ENCODE results near the gene ABHD1. TPM values are rescaled to one million over a fixed set of nuclear protein-coding genes. Genes with fewer than 3 reads are reported as not detected.

The ABHD1 gene
- total and polyA plus RNA-seq, 9 donors: 0.86 to 2.4 (median 1.5) TPM; not detected in 2

DNA sequence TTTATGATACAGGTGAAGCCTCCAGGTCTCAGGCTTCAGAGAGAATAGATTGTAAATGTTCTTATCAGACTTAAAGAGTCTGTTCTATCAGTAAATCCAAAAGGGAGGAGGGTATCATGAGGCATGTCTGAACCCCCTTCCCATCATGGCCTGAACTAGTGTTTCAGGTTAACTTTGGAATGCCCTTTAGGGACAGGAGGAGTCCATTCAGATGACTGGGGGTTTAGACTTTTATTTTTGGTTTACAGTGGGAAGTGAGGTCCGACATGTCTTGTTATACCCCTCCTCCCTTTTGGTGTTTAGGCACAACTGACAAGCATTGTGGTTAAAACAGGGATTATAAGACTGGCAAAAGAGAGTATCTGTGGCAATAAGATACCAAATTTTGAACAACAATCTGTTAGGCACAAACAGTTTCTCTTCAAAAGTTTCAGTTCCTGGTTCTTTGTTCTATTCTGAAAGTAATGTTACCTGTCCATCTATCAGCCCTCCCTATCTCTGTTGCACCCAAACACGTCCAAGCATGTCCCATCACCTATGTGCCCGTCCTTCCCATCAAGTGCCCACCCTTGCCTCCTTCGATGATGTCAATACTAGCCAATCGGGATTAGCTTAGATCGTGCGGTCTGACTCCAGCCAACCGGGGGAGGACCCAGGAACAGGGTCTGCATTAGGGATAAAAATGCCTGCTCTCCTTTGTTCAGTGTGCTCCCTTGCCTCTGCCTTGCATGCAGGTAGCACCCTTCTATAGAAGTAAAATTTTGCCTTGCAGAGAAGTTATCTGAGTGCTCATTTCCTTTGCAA is 41.5 kb downstream of the ABHD1 start:
- WGBS, 3 donors: 90 to 91% (median 91%) methylated on average over 8 of the region's 8 CpGs
- intact Hi-C loops (cut with DNase I): no loop called here
- H3K9me3 ChIP-seq: no peaks in the 10 kb centered on the region

DNA sequence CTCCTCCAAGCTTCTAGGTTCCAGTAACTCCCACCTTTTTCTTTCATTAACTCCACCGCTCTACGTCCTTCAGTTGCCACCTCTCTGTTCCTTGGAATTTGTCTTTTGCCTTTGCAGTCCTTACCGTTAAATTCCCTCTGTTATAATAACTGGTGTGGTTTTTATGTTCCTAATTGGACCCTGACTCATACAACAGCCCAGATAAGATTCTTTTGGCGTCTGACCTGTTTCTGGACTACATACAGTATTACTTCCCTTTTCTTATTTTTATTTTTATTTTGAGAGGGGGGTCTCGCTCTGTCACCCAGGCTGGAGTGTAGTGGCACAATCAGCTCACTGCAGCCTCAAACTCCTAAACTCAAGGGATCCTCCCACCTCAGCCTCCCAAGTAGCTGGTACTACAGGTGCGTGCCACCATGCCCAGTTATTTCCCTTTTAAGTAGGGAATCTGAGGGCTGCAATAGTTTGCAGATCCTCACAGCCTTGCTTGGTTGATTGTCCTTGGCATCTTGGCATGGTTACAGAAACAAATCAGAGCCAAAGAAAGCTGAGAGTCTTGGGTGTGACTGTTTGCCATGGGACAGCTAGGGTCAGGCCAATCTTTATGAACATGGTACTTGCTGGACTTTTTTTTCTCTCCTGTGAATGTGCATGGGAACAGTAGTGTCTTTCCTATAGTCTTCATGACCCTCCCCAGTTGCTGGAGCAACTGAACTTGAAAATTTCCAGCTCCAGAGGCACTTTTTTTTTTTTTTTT is 47.1 kb downstream of the ABHD1 start:
- Histone ChIP-seq H3K4me1 (ENCODE audit: insufficient read depth) (peaks cover 2% of the 10 kb centered on the region), H3K9me3 (no peaks in the 10 kb centered on the region), H3K27ac (no peak overlapping the region), H3K4me3 (no peak overlapping the region), H3K36me3 (no peaks in the 10 kb centered on the region), H3K27me3 (no peaks in the 10 kb centered on the region)
- intact Hi-C loops (cut with DNase I): no loop called here
- no peak for DNase-seq
- WGBS, 3 donors: 41 to 52% (median 46%) methylated on average over 6 of the region's 6 CpGs
- TF ChIP-seq EP300 (IDR thresholded peaks at IDR 0.05) (no peak), POLR2A (IDR thresholded peaks at IDR 0.05) (no peak)
- TF ChIP-seq, protein P1, sequence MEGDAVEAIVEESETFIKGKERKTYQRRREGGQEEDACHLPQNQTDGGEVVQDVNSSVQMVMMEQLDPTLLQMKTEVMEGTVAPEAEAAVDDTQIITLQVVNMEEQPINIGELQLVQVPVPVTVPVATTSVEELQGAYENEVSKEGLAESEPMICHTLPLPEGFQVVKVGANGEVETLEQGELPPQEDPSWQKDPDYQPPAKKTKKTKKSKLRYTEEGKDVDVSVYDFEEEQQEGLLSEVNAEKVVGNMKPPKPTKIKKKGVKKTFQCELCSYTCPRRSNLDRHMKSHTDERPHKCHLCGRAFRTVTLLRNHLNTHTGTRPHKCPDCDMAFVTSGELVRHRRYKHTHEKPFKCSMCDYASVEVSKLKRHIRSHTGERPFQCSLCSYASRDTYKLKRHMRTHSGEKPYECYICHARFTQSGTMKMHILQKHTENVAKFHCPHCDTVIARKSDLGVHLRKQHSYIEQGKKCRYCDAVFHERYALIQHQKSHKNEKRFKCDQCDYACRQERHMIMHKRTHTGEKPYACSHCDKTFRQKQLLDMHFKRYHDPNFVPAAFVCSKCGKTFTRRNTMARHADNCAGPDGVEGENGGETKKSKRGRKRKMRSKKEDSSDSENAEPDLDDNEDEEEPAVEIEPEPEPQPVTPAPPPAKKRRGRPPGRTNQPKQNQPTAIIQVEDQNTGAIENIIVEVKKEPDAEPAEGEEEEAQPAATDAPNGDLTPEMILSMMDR (IDR thresholded peaks at IDR 0.05): no peak

More for the DNA sequence above, 41.5 kb downstream of the ABHD1 start:
- no peak overlapping the region for H3K4me3 ChIP-seq
- H3K36me3 ChIP-seq: no peaks in the 10 kb centered on the region
- H3K4me1 ChIP-seq (ENCODE audit: insufficient read depth): peaks cover 1% of the 10 kb centered on the region
- H3K27ac ChIP-seq: no peak overlapping the region
- DNase-seq: no peak
- no peak for TF ChIP-seq EP300 (IDR thresholded peaks at IDR 0.05)
- TF ChIP-seq, protein P1 (IDR thresholded peaks at IDR 0.05): no peak
- no peak for TF ChIP-seq POLR2A (IDR thresholded peaks at IDR 0.05)
- no peaks in the 10 kb centered on the region for H3K27me3 ChIP-seq

DNA sequence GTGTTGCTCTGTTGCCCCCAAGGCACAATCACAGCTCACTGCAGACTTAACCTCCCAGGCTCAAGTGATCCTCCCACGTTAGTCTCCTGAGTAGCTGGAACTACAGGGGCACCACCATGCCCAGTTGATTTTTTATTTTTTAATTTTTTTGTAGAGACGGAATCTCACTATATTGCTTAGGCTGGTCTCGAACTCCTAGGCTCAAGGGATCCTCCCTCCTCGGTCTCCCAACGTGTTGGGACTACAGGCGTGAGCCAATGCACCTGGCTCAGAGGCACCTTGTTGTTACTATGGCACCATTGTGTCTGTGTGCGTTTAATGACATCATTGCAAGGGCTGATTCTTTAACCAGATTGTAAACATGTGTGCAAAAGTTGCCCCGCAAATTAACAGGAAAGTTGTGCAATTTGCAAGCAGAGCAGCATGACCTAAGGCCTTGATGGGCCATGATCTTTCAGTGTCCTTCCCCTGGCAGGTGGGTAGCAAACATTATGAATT is 47.8 kb downstream of the ABHD1 start:
- intact Hi-C loops (cut with DNase I): no loop called here
- no peak for DNase-seq

DNA sequence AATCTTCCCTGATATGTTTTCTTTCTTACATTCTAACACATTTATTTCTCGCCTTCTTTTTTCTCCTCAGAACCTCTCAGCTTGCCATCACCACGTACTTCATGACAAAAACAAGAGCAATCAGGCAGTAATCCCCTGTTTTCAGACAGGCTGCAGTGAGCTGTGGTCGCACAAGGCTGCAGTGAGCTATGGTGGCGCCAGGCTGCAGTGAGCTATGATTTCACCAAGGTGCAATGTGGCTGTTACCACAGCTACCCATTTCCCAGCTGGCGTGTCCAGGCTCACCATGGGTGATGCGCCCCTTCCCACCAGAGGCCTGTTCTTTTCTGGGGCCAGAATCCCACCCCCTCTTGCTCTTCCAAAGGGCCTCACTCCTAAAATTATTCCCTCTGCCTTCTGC is 51.0 kb downstream of the ABHD1 start:
- Histone ChIP-seq H3K4me3 (no peak overlapping the region), H3K4me1 (ENCODE audit: insufficient read depth) (peaks cover 6% of the 10 kb centered on the region), H3K36me3 (no peaks in the 10 kb centered on the region), H3K27me3 (no peaks in the 10 kb centered on the region), H3K9me3 (no peaks in the 10 kb centered on the region), H3K27ac (no peak overlapping the region)
- no peak for TF ChIP-seq POLR2A (IDR thresholded peaks at IDR 0.05)
- no peak for TF ChIP-seq EP300 (IDR thresholded peaks at IDR 0.05)
- TF ChIP-seq, protein P1 (IDR thresholded peaks at IDR 0.05): no peak
- DNase-seq: no peak
- intact Hi-C loops (cut with DNase I): no loop called here
- WGBS, 3 donors: 89 to 90% (median 89%) methylated on average over 6 of the region's 6 CpGs

More for the DNA sequence above, 47.8 kb downstream of the ABHD1 start:
- WGBS, 3 donors: 84 to 89% (median 85%) methylated on average over 8 of the region's 8 CpGs
- no peaks in the 10 kb centered on the region for H3K9me3 ChIP-seq
- peaks cover 2% of the 10 kb centered on the region for H3K4me1 ChIP-seq (ENCODE audit: insufficient read depth)
- no peaks in the 10 kb centered on the region for H3K27me3 ChIP-seq
- no peaks in the 10 kb centered on the region for H3K36me3 ChIP-seq
- no peak overlapping the region for H3K27ac ChIP-seq
- TF ChIP-seq, protein P1 (IDR thresholded peaks at IDR 0.05): no peak
- TF ChIP-seq POLR2A (IDR thresholded peaks at IDR 0.05) (no peak), EP300 (IDR thresholded peaks at IDR 0.05) (no peak)
- H3K4me3 ChIP-seq: no peak overlapping the region
